IPS-18a (cell line): Measurements from ENCODE around the gene NPTX1.

Experiments
- H3K27ac ChIP-seq: one replicate; pipeline ENCODE4 v1.5.1; 2013; ENCODE audit warnings: low read length
- H3K27me3 ChIP-seq: one replicate; pipeline ENCODE4 v1.6.1; 2013; ENCODE audit warnings: mild to moderate bottlenecking, low read length; ENCODE audit not compliant: control insufficient read depth, insufficient read depth
- H3K36me3 ChIP-seq: one replicate; pipeline ENCODE4 v1.6.1; 2013; ENCODE audit warnings: low read depth, low read length; ENCODE audit not compliant: control insufficient read depth
- H3K4me1 ChIP-seq: one replicate; pipeline ENCODE4 v1.6.1; 2013; ENCODE audit warnings: low read depth, low read length; ENCODE audit not compliant: control insufficient read depth
- H3K4me3 ChIP-seq: one replicate; pipeline ENCODE4 v1.5.1; 2013; ENCODE audit warnings: low read length
- H3K9ac ChIP-seq: one replicate; pipeline ENCODE4 v1.6.1; 2013; ENCODE audit warnings: mild to moderate bottlenecking, low read length, moderate library complexity
- H3K9me3 ChIP-seq: one replicate; pipeline ENCODE4 v1.6.1; 2013; ENCODE audit warnings: low read depth, low read length; ENCODE audit not compliant: control insufficient read depth

The NPTX1 gene

GRCh38 chr17:80453998-80454556 is 22.3 kb downstream of the NPTX1 start:
- Histone ChIP-seq H3K27me3 (peaks cover 20% of the 10 kb centered on the region), H3K36me3 (no peaks in the 10 kb centered on the region), H3K4me3 (peak overlapping the region; percentile 87), H3K27ac (peak overlapping the region; percentile 76), H3K9ac (peak overlapping the region; percentile 93), H3K9me3 (no peaks in the 10 kb centered on the region), H3K4me1 (peaks cover 3% of the 10 kb centered on the region)

- H3K9ac ChIP-seq: peak overlapping the region; percentile 93
- H3K27me3 ChIP-seq: peaks cover 21% of the 10 kb centered on the region
- H3K4me1 ChIP-seq: peaks cover 3% of the 10 kb centered on the region
- H3K4me3 ChIP-seq: peak overlapping the region; percentile 87
- H3K9me3 ChIP-seq: no peaks in the 10 kb centered on the region
- no peaks in the 10 kb centered on the region for H3K36me3 ChIP-seq
- H3K27ac ChIP-seq: no peak overlapping the region
Measured at GRCh38 chr17:80453126-80453997, 23.0 kb downstream of the NPTX1 start.

- Histone ChIP-seq H3K9ac (no peak overlapping the region), H3K4me3 (no peak overlapping the region), H3K27me3 (peaks cover 21% of the 10 kb centered on the region), H3K9me3 (no peaks in the 10 kb centered on the region), H3K27ac (no peak overlapping the region), H3K4me1 (peaks cover 3% of the 10 kb centered on the region), H3K36me3 (no peaks in the 10 kb centered on the region)
Measured at GRCh38 chr17:80452173-80452915, 24.1 kb downstream of the NPTX1 start.

GRCh38 chr17:80451104-80451775 is 25.2 kb downstream of the NPTX1 start:
- Histone ChIP-seq H3K36me3 (no peaks in the 10 kb centered on the region), H3K9ac (no peak overlapping the region), H3K4me1 (peaks cover 3% of the 10 kb centered on the region), H3K27me3 (peaks cover 10% of the 10 kb centered on the region), H3K27ac (no peak overlapping the region), H3K4me3 (no peak overlapping the region), H3K9me3 (no peaks in the 10 kb centered on the region)

GRCh38 chr17:80449930-80450576 is 26.4 kb downstream of the NPTX1 start:
- Histone ChIP-seq H3K27ac (no peak overlapping the region), H3K9me3 (no peaks in the 10 kb centered on the region), H3K4me1 (no peaks in the 10 kb centered on the region), H3K9ac (no peak overlapping the region), H3K4me3 (no peak overlapping the region), H3K36me3 (no peaks in the 10 kb centered on the region), H3K27me3 (peaks cover 10% of the 10 kb centered on the region)

GRCh38 chr17:80449194-80449929 is 27.0 kb downstream of the NPTX1 start:
- H3K9ac ChIP-seq: no peak overlapping the region
- no peak overlapping the region for H3K27ac ChIP-seq
- no peaks in the 10 kb centered on the region for H3K9me3 ChIP-seq
- H3K4me1 ChIP-seq: no peaks in the 10 kb centered on the region
- H3K4me3 ChIP-seq: no peak overlapping the region
- H3K36me3 ChIP-seq: no peaks in the 10 kb centered on the region
- H3K27me3 ChIP-seq: peaks cover 10% of the 10 kb centered on the region

- no peaks in the 10 kb centered on the region for H3K9me3 ChIP-seq
- no peak overlapping the region for H3K4me3 ChIP-seq
- H3K9ac ChIP-seq: no peak overlapping the region
- no peak overlapping the region for H3K27ac ChIP-seq
- H3K27me3 ChIP-seq: peaks cover 20% of the 10 kb centered on the region
- no peaks in the 10 kb centered on the region for H3K4me1 ChIP-seq
- H3K36me3 ChIP-seq: no peaks in the 10 kb centered on the region
Measured at GRCh38 chr17:80447790-80448189, 28.6 kb downstream of the NPTX1 start.

- H3K4me3 ChIP-seq: no peak overlapping the region
- H3K27me3 ChIP-seq: peaks cover 29% of the 10 kb centered on the region
- no peaks in the 10 kb centered on the region for H3K4me1 ChIP-seq
- no peaks in the 10 kb centered on the region for H3K9me3 ChIP-seq
- no peak overlapping the region for H3K9ac ChIP-seq
- H3K27ac ChIP-seq: no peak overlapping the region
- no peaks in the 10 kb centered on the region for H3K36me3 ChIP-seq
Measured at GRCh38 chr17:80446645-80447405, 29.6 kb downstream of the NPTX1 start.

- Histone ChIP-seq H3K36me3 (no peaks in the 10 kb centered on the region), H3K4me3 (no peak overlapping the region), H3K27ac (no peak overlapping the region), H3K4me1 (no peaks in the 10 kb centered on the region), H3K9me3 (no peaks in the 10 kb centered on the region), H3K9ac (no peak overlapping the region), H3K27me3 (peaks cover 29% of the 10 kb centered on the region)
Measured at GRCh38 chr17:80445726-80446110, 30.7 kb downstream of the NPTX1 start.
